ENCODE results near the gene S100B.
"Not testable (repeated sequence)": the region's sequence is repeated elsewhere in the genome, so short reads cannot be mapped to it uniquely, and the experiment has no call there.

The S100B gene

DNA sequence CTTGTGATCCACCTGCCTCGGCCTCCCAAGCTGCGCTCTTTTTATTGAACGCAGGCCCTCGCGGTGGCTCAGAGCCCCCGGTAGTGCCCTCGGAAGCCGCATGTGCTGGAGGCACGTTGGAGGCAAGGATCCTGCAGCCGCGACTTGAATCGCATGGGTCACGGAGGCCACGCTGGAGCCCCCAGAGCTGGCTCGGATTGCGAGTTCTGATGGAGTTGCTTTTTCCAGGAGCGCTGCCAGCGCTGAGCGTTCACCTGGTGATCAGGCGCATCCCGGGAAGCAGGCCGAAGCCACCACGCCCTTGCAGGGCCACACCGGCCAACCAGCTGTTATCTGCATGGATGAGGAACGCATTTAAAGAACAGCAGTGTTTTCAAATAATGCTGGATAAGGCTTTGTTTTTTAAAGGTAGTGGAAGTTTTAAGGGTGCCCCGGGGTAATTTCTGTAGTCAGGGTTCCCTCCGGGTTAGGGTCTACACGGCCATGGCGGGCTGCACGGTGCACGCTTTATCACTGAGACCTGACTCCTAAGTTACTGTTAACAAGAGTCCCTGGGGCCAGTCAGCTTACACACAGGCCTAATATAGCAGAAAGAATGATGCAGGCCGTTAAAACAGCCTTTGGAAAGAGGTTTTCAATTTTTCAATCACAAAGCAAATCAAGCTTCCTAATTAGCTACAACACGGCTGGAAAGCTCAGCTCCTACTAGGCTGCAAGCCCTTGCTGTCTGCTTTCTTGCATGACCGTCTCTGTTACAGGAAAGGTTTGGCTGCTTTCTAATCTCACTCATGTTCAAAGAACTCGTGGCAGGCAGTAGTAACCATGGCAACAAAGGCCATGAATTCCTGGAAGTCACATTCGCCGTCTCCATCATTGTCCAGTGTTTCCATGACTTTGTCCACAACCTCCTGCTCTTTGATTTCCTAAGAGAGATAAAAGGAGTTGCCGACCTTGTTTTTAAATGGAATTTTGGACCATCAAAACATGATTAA is 6.0 kb downstream of the S100B start:
- peak in 1 of 2 experiments; percentile 20 for DNase-seq

DNA sequence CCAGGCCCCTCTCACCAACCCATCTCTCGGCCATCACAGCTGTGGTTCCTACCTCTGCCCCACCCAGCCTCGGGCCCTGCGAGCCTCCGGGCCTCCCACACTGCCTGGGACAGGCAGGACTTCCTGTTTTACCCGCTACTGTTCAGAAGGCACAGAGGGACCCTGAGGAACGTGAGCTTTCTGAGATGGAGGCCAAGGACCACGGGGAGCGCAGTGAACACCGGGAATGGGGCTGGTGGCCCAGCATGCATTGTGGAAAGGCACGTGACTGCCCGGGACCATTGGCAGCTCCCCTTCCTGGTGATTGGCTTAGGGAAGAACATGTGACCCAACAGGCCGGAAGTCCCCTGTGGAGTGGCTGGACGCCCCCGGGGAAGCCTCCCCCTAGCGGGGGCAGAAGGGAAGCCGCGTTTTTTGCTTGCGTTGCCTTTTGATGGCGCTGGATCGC is 7.0 kb downstream of the S100B start:
- no peak for DNase-seq

DNA sequence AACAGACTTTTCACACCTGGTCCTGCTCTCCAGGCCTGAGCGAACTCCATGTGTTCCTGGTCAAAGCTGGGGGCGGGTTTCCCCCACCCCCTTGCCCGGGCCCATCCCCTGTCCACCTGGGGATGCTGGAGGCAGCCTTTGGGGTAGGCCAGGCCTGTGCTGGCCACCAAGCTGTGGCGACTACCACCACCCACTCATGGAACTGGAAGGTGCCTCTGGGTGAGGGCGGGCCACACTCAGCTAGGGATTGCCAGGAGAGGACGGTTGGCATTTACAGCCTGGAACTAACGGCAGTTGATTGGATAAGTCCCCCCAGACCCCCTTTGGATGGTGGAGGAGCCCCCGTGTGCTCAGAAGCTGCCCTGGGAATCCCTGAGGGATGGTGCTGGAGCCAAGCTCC is 7.9 kb downstream of the S100B start:
- DNase-seq, result no peak

DNA sequence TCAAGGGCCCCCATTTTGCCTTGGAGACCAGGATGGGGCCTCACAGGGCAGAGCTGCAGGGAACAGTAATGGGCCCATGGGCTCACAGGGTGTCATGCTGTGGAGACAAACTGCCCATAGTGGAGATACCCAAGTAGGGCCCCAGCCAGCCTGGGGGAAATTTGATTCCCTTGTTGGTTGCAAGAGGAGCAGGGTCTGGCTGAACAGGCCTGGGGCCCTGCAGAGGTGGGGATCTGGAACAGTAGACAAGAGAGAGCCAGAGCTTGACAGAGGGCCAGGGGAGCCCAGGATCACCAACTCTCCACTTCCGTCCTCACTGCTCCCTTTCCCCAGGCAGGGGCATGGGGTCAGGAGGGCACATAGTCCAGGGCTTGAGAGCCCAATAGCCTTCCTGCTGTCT is 8.7 kb downstream of the S100B start:
- DNase-seq, result no peak

DNA sequence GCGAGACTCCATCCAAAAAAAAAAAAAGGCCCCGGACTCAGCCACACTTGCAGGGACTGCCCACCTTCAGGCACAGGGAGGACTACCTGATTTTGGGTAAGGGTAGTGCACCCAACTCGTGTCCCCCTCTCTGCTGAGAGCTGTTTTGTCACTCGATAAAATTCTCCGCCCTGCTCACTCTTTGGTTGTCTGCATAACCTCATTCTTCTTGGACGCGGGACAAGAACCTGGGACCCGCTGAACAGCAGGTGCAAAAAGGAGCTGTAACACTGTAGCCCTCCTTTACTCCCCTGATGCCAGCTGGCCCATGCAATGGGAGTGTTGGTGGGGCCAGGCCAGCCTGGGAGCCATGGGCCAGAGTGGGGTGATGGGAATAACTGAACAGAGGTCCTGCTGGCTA is 10.6 kb downstream of the S100B start:
- DNase-seq, result no peak

DNA sequence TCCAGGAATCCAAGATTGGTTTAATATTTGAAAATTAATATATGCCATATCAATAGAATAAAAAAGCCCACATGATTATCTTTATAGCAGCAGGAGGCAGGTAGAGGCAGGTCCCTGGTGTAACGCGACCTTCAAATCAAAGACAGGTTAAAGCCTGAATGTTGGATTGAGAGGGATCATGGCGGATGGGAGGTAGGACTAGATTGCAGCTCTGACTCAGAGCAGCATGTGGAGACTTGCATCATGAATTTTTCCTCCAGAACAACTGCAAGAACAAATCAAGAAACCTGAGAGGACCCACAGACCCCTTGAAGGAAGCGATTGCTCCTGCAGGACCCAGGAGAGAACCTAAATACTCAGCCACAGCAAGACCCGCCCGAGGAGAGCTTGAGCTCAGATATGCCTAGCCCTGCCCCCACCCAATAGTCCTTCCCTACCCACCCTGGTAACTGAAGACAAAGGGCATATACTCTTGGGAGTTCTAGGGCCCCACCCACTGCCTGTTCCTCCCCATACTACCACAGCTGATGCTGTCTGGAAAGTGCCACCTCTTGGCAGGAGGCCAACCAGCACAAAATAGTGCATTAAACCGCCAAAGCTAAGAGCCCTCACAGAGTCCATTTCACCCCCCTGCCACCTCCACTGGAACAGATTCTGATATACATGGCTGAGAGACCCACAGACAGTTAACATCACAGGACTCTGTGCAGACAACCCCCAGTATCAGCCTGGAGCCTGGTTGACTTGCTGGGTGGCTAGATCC is 19.5 kb downstream of the S100B start:
- DNase-seq, result no peak

DNA sequence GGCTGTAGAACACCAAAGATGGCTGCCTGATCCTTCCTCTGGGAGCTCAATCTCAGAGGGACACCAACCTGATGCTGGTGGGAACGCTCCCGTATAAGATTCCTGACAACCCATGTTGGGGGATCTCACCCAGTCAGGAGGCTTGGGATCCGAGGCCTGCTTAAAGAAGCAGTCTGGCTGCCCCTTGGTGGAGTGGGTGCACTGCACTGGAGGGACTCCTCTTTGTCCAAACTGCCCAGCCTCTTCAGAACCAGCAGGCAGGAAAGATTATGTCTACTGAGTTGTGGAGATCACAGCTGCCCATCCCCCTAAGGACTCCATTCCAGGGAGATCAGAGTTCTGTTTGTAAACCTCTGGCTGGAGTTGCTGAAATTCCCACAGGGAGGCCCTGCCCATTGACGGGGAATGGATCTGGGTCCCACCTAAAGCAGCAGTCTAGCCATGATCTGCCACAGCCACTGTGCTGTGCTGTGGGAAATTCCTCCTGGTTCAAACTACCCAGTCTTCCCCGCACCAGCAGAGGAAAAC is 23.0 kb downstream of the S100B start:
- DNase-seq, result no peak

DNA sequence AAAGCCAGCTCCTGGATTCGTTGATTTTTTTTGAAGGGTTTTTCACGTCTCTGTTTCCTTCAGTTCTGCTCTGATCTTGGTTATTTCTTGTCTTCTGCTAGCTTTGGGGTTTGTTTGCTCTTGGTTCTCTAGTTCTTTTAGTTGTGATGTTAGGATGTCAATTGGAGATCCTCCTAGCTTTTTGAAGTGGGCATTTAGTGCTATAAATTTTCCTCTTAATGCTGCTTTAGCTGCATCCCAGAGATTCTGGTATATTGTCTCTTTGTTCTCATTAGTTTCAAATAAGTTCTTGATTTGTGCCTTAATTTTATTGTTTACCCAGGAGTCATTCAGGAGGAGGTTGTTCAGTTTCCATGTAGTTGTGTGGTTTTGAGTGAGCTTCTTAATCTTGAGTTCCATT is 25.5 kb downstream of the S100B start:
- not testable (repeated sequence) for DNase-seq

DNA sequence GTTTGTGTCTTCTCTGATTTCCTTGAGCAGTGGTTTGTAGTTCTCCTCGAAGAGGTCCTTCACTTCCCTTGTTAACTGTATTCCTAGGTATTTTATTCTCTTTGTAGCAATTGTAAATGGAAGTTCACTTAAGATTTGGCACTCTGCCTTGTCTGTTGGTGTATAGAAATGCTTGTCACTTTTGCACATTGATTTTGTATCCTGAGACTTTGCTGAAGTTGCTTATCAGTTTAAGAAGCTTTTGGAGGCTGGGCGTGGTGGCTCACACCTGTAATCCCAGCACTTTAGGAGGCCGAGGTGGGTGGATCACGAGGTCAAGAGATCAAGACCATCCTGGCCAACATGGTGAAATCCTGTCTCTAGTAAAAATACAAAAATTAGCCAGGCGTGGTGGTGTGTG is 27.1 kb downstream of the S100B start:
- not testable (repeated sequence) for DNase-seq

DNA sequence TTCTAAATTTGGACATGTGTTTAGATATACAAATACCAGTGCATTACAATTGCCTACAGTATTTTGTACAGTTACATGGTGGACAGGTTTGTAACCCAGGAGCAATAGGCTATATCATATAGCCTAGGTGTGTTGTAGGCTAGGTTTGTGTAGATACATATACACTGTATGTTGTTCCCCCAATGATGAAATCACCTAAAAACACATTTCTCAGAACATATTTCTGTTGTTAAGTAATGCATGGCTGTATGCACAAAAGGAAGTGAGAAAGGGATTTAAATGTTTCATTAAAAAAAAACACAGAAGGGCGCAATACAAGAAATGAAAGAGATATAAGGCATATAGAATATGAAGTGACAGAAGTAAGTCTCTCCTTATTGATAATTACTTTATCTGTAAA is 32.0 kb downstream of the S100B start:
- DNase-seq, result no peak

DNA sequence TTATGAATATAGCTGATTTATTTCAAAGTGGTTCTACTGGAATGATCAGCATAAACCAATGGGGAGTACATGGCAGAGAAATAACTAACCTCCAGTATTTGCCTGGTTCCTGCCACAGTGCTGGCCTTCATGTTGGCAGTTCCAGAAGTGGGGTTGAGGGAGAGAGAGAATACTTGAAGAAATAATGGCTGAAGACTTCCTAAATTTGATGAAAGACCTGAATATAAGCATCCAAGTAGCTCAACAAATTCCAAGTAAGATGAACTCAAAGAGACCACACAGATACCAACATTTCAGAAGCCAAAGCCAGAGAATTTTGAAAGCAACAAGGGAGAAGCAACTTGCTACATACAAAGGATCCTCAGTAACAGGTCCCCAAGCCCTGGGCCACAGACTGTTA is 34.3 kb downstream of the S100B start:
- DNase-seq, result no peak

DNA sequence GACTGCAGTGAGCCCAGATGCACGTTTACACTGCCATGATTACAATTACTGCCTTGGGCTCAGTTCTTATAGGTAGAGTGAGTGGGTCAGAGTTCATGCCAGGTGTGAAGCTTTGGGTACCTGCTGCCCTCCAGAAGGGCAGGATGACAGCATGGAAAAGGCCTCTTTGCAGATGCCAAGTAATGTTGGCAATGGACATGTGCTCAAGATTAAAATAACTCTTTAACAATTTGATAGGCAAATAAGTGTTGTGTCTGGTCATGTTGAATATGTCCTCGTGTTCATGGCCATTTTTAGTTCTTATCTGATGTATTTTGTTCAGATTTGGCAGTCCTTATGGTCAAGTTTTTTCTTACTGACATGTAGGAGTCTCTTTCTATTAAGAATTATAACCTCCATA is 34.8 kb downstream of the S100B start:
- no peak for DNase-seq

DNA sequence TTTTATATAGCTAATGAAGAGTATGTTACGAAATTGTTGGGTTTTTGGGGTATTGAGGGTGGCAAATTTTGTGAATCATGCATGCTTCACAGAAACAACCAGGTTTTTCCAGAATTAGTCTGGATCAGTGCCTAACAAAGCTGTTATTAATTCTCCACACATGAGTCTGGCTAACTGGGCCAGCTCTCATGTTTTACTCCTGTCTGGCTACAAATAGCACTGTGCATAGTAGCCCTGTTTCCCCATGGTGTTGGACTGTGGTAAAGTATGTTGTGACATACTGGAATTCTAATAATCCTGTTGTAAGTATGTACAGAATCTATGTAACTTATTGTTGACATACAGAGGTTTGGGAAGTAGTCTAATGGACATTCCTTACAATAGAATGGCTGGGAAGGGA is 35.8 kb downstream of the S100B start:
- no peak for DNase-seq

DNA sequence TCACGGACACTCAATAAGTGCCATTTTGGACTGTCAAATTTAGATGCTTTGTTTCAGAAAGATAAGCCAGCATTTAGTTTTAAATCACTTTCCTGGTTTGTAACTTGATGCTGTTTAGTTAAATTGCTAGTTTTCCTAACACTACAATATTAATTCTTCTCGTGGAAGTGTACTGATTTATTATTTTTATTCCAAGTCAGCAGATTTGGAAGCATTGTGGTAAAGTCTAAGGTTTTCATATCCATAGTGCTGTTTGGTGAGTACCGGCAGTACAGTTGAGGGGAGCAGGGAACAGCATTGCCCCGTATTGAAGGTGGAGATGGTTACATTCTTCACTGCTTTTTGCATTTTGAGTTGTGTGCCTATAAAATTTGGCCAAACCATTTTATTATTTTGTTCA is 36.3 kb downstream of the S100B start:
- DNase-seq, result no peak

DNA sequence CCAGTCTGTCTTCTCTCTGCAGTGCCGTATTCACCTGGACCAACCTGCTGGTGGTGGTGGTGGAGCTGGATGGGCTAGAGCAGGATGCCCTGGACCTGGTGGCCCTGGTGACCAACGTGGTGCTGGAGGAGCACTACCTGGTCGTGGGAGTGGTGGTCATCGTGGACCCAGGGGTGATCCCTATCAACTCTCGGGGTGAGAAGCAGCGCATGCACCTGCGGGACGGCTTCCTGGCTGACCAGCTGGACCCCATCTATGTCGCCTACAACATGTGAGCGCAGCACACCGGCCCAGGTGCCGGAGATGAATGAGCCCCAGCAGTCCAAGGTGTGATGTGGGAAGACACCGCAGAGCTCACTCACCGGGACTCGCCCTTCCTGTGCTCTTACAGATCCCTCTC is 37.5 kb downstream of the S100B start:
- no peak for DNase-seq

DNA sequence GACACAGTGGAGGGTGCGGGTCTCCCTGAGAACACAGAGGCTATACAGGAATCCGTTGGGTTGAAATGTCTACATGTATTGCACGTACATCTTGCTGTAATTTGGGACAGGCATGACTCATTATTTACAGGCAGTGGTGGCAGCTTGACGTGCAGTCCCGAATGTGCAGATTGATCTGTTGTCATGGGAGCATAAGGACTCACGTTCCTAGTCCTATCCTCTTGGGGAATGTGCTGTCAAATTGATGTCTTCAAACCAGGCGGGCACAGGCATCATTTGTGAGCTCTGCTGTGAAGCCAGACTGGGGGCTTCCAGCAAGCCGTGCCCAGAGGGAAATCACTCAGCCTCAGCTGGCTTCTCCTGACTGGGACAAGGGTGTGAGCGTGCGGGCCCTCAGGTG is 40.5 kb downstream of the S100B start:
- no peak for DNase-seq

DNA sequence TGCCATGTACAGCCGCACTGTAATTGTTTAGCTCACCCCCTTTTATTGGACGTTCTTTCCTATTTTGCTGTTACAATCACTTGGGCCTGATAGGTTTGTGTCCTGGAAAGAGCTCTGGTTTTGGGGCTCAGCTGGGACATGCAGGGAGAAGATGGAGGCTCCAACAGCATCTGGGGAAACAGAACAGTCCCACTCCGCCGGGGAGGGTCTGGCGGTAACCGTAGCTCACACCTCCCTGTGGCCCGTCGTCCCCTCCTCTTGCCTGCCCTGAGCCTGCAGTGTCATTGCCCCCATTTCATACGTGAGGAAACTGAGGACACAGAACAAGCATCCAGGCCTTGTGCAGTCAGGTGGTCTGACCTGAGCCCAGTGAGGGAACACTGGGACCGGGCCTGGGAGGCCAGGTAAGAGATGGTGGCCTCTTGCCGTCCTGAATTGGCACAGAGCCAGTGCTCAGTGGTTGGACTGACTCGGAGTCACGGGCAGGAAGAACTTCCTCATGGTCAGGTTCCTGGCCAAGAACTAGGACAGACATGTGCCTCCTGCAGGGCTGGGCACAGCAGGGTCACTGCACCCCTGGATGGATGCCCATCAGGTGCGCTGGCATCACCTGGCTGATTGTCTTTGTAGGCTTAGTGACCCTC is 41.8 kb downstream of the S100B start:
- no peak for DNase-seq

DNA sequence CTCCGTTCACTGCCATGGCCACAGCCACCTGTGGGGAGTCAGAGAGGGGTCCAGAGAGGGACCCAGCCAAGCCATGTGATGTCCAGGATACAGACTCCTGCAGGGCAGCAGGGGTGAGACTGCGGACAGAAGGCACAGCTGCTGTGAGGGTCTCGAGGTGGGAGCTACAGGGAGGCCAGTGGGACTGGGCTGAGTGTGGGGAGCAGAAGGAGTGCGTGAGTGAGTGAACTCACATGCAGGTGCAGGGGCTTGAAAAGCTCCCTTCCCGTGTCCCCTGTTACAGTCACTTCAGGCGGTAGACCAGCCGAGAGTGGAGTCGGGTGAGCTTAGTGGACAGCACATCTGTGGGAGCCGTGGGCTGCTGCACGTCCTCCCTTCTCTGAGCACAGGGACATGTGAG is 42.4 kb downstream of the S100B start:
- DNase-seq, result no peak

DNA sequence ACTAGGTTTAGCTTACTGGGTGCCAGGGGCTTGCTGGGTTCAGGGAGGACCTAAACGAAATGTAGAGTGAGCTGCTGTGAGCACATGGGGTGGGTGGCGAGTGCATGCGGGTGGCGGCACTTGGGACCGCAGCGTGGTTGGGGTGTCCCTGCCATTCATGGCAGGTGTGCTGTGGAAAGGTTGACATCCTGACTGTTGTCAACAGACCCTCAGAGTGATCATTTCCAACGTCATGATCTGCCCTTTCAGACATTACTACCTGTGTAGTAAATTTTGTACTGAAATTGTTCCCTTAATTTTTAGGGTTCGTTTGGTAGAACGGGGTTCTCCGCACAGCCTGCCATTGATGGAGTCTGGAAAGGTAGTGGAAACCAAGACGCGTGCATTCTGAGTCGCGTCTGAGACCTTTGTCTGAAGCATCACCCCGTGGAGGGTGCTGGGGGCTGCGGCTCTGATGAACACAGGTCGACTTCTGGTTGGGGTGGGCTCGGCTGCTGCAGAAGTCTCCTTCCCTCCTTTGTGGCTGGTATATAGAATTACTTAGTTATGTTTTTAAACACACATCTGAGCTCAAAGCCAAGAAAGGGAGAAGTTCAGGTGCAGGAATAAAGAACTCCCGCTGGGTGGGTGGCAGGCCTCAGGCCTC is 43.3 kb downstream of the S100B start:
- DNase-seq, result no peak

DNA sequence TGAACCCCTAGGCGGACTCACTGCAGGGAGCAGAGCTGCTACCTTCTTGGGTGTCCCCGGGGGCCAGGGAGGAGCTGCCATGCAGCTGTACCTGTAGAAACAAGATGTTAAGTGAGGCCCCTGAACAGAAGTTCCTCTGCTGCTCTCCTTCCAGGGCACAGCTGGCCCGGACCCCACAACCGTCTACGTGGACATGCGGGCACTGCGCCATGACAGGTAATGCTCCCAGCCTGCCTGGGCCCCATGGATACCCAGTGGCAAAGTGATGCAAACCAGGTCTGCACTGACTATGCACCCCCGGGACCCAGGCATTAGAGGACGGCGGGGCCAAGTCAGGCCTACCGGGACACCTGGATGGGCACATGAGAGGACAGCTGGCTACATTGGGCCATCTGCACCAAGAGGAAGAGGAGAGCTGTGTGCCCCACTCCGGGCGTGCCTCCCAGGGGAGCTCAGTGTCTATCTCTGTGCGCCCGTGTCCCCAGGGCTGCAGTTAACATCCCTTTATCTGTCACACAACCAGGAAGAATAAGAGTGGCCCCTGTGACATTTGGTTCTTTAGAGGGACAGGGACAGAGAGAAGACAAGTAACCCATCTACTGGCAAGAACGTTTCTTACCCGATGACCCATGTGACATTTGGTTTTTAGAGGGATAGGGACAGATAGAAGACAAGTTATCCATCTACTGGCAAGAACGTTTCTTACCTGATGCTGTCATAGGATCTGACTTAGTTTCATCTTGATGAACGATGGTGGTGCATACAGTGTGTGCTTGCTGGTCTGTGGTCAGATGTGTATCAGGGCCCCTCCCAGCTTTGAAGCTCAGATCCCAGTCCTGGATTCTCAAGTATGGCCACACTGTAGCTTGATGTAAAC is 44.1 kb downstream of the S100B start:
- DNase-seq, result no peak

DNA sequence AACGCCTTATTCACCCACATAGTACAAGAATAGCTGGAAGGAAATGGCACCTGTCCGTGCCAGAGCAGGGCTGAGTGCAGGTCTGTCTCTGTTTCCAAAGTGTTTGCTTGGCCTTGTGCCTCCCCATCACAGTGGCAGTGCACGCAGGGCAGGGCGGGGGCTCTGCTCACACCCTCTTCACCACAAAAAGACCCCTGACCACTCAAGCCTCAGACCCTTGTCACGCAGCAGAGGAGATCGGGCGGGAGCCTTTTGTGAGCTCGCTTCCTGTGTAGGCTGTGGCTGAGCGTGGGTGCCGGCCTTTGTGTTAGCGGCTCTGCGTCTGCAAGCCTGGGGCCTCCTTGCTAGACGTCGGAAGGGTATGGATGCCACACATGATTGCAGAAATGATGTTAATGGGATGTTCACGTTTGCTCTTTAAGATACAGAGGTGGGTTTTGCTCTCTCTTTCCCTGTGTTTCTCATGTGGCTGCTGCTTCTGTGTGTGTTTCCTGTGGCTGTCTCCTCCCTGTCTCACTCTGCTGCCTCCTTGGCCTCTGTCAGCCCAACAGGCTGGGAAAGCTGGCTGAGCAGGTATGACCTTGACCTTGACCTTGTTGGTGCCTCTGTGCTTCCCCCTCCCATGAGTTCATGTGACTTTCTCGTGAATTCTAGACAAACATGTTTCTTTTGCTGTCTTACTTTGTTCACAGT is 45.4 kb downstream of the S100B start:
- no peak for DNase-seq

Data from SW 1271 (cell line).